ENCODE data around the gene LRRC4C. TPM values are rescaled to one million over a fixed set of nuclear protein-coding genes. Genes with fewer than 3 reads are reported as not detected.

The LRRC4C gene
- total RNA-seq, 1 donor from 2014 or later, result 2.2 TPM

GRCh38 chr11:41316751-41317150 is 142.7 kb downstream of the LRRC4C start:
- no peaks in the 10 kb centered on the region for H3K9me3 ChIP-seq
- no peak for DNase-seq
- H3K36me3 ChIP-seq, result no peaks in the 10 kb centered on the region
- intact Hi-C loops (cut with DNase I), result no loop called here
- no peaks in the 10 kb centered on the region for H3K27me3 ChIP-seq
- TF ChIP-seq CTCF (IDR thresholded peaks at IDR 0.05), result no peak
- H3K4me1 ChIP-seq, result no peaks in the 10 kb centered on the region
- no peak overlapping the region for H3K4me3 ChIP-seq
- H3K27ac ChIP-seq, result no peak overlapping the region
- ATAC-seq, result no peak

- Histone ChIP-seq H3K27ac (no peak overlapping the region), H3K27me3 (no peaks in the 10 kb centered on the region), H3K9me3 (no peaks in the 10 kb centered on the region), H3K4me1 (no peaks in the 10 kb centered on the region), H3K4me3 (no peak overlapping the region), H3K36me3 (no peaks in the 10 kb centered on the region)
- intact Hi-C loops (cut with DNase I), result no loop called here
- DNase-seq (no peak), ATAC-seq (no peak)
- no peak for TF ChIP-seq CTCF (IDR thresholded peaks at IDR 0.05)
These were observed 146.2 kb downstream of the LRRC4C start for GRCh38 chr11:41313226-41313625.

- no peak for DNase-seq
- ATAC-seq, result no peak
- no peaks in the 10 kb centered on the region for H3K27me3 ChIP-seq
- intact Hi-C loops (cut with DNase I), result no loop called here
- H3K9me3 ChIP-seq, result no peaks in the 10 kb centered on the region
- H3K27ac ChIP-seq, result no peak overlapping the region
- H3K36me3 ChIP-seq, result no peaks in the 10 kb centered on the region
- no peak for TF ChIP-seq CTCF (IDR thresholded peaks at IDR 0.05)
- no peak overlapping the region for H3K4me3 ChIP-seq
- no peaks in the 10 kb centered on the region for H3K4me1 ChIP-seq
These were observed 149.7 kb downstream of the LRRC4C start for GRCh38 chr11:41309716-41310115.

GRCh38 chr11:41309111-41309522 is 150.3 kb downstream of the LRRC4C start:
- Histone ChIP-seq H3K4me1 (no peaks in the 10 kb centered on the region), H3K27me3 (no peaks in the 10 kb centered on the region), H3K9me3 (no peaks in the 10 kb centered on the region), H3K27ac (no peak overlapping the region), H3K36me3 (no peaks in the 10 kb centered on the region), H3K4me3 (no peak overlapping the region)
- intact Hi-C loops (cut with DNase I), result no loop called here
- DNase-seq, result no peak
- TF ChIP-seq CTCF (IDR thresholded peaks at IDR 0.05), result no peak
- ATAC-seq, result no peak

GRCh38 chr11:41308286-41308685 is 151.2 kb downstream of the LRRC4C start:
- ATAC-seq (no peak), DNase-seq (no peak)
- Histone ChIP-seq H3K4me1 (no peaks in the 10 kb centered on the region), H3K4me3 (no peak overlapping the region), H3K27ac (no peak overlapping the region), H3K9me3 (no peaks in the 10 kb centered on the region), H3K36me3 (no peaks in the 10 kb centered on the region), H3K27me3 (no peaks in the 10 kb centered on the region)
- intact Hi-C loops (cut with DNase I), result no loop called here
- no peak for TF ChIP-seq CTCF (IDR thresholded peaks at IDR 0.05)

Data from upper lobe of right lung (tissue), 1 donor.